WERI-Rb-1 (cell line): ENCODE results near the gene PELI2.
A peak's percentile ranks its signal among the peaks of the same experiment; 100 is the strongest.

ENCODE experiments used
- DNase-seq: peaks from one replicate; pipeline ENCODE4 v3.0.0-alpha.2; 2020
- H3K27ac ChIP-seq: fragments of 250-450 bp; sonication (Bioruptor Pico); 2 replicates; pipeline ENCODE4 v1.5.1; 2020; ENCODE audit warnings: mild to moderate bottlenecking, moderate library complexity
- H3K27me3 ChIP-seq: fragments of 250-450 bp; sonication (Bioruptor Pico); 2 replicates; pipeline ENCODE4 v1.5.1; 2021; ENCODE audit warnings: mild to moderate bottlenecking, low read depth, moderate library complexity; ENCODE audit not compliant: insufficient read depth, severe bottlenecking
- H3K36me3 ChIP-seq: fragments of 250-450 bp; sonication (Bioruptor Pico); 2 replicates; pipeline ENCODE4 v1.5.1; 2020; ENCODE audit warnings: mild to moderate bottlenecking, moderate library complexity
- H3K4me3 ChIP-seq: 2 replicates; pipeline ENCODE4 v1.5.1; 2011; ENCODE audit warnings: low read depth, mild to moderate bottlenecking, control low read depth, low read length
- H3K9me3 ChIP-seq: fragments of 250-450 bp; sonication (Bioruptor Pico); 2 replicates; pipeline ENCODE4 v1.5.1; 2021; ENCODE audit warnings: mild to moderate bottlenecking, moderate library complexity; ENCODE audit not compliant: severe bottlenecking
- CTCF ChIP-seq: IDR thresholded peaks from 2 replicates; pipeline ENCODE4 v1.5.1; 2011; ENCODE audit warnings: low read depth, mild to moderate bottlenecking, control low read depth, inconsistent platforms, low read length

Gene PELI2

GRCh38 chr14:56117765-56118610 lies at the start of gene PELI2:
Gene PELI2 (plus strand): TSS chr14:56118411. CDS start chr14:56118661, 250 bp downstream.
- TF ChIP-seq CTCF: no peak

GRCh38 chr14:56073799-56074198 lies 44.4 kb upstream of the PELI2 start:
- no peaks in the 10 kb centered on the region for H3K36me3 ChIP-seq
- peak; percentile 7 for DNase-seq
- no peaks in the 10 kb centered on the region for H3K9me3 ChIP-seq
- no peak overlapping the region for H3K27ac ChIP-seq
- no peaks in the 10 kb centered on the region for H3K27me3 ChIP-seq
- H3K4me3 ChIP-seq: no peak overlapping the region
- no peak for TF ChIP-seq CTCF

More at GRCh38 chr14:56117765-56118610, at the start of gene PELI2:
- no peaks in the 10 kb centered on the region for H3K36me3 ChIP-seq
- H3K4me3 ChIP-seq: peak within 1 kb of the TSS; percentile 70
- no peaks in the 10 kb centered on the region for H3K9me3 ChIP-seq
- peak within 1 kb of the TSS; percentile 10; the same call in 1 of the 2 replicates for H3K27ac ChIP-seq
- peak; percentile 63 for DNase-seq
- H3K27me3 ChIP-seq: peaks cover 3% of the 10 kb centered on the region

GRCh38 chr14:56075301-56075700 lies 42.9 kb upstream of the PELI2 start:
- Histone ChIP-seq H3K27ac (no peak overlapping the region), H3K4me3 (no peak overlapping the region), H3K9me3 (no peaks in the 10 kb centered on the region), H3K36me3 (no peaks in the 10 kb centered on the region), H3K27me3 (no peaks in the 10 kb centered on the region)
- TF ChIP-seq CTCF: no peak
- DNase-seq: no peak

- Histone ChIP-seq H3K27me3 (no peaks in the 10 kb centered on the region), H3K36me3 (no peaks in the 10 kb centered on the region), H3K4me3 (no peak overlapping the region), H3K9me3 (no peaks in the 10 kb centered on the region), H3K27ac (no peak overlapping the region)
- no peak for DNase-seq
- TF ChIP-seq CTCF: no peak
Measured at GRCh38 chr14:56081139-56081538, 37.1 kb upstream of the PELI2 start.

GRCh38 chr14:56082880-56083279 lies 35.3 kb upstream of the PELI2 start:
- Histone ChIP-seq H3K27me3 (no peaks in the 10 kb centered on the region), H3K36me3 (no peaks in the 10 kb centered on the region), H3K4me3 (no peak overlapping the region), H3K27ac (no peak overlapping the region), H3K9me3 (no peaks in the 10 kb centered on the region)
- DNase-seq: no peak
- no peak for TF ChIP-seq CTCF
